Smooth muscle cell (in vitro differentiated cells): Measurements from ENCODE around the gene SERPINB13. TPM values are rescaled to one million over a fixed set of nuclear protein-coding genes. Genes with fewer than 3 reads are reported as not detected.

ENCODE experiments used
- DNase-seq: peaks from one replicate; lab custom pipeline; 2025; ENCODE audit not compliant: unreplicated experiment; lab: John Stamatoyannopoulos, UW
- H2AFZ ChIP-seq: fragments of 200-600 bp; sonication (generic); 2 replicates; pipeline ENCODE4 v1.6.0; 2016; ENCODE audit warnings: antibody characterized with exemption, low read depth, mild to moderate bottlenecking
- H3F3A ChIP-seq: fragments of 200-600 bp; sonication (generic); 2 replicates; pipeline ENCODE4 v1.6.0; 2017; ENCODE audit warnings: antibody characterized with exemption, low read depth
- H3K27ac ChIP-seq: fragments of 200-600 bp; sonication (generic); 2 replicates; pipeline ENCODE4 v1.5.1; 2016; ENCODE audit warnings: low read depth, mild to moderate bottlenecking
- H3K27me3 ChIP-seq: fragments of 200-600 bp; sonication (generic); 2 replicates; pipeline ENCODE4 v1.6.1; 2016; ENCODE audit warnings: low read depth, mild to moderate bottlenecking
- H3K36me3 ChIP-seq: fragments of 200-600 bp; sonication (generic); 2 replicates; pipeline ENCODE4 v1.5.1; 2016; ENCODE audit warnings: low read depth
- H3K4me1 ChIP-seq: fragments of 200-600 bp; sonication (generic); 2 replicates; pipeline ENCODE4 v1.5.1; 2016; ENCODE audit warnings: low read depth
- H3K4me2 ChIP-seq: fragments of 200-600 bp; sonication (generic); 2 replicates; pipeline ENCODE4 v1.6.0; 2016; ENCODE audit warnings: mild to moderate bottlenecking
- H3K4me3 ChIP-seq: fragments of 200-600 bp; sonication (generic); 2 replicates; pipeline ENCODE4 v1.5.1; 2016; ENCODE audit warnings: mild to moderate bottlenecking
- H3K79me2 ChIP-seq: fragments of 200-600 bp; sonication (generic); 2 replicates; pipeline ENCODE4 v1.6.0; 2016; ENCODE audit warnings: low read depth, mild to moderate bottlenecking
- H3K9ac ChIP-seq: fragments of 200-600 bp; sonication (generic); 2 replicates; pipeline ENCODE4 v1.6.0; 2016; ENCODE audit warnings: low read depth
- H3K9me3 ChIP-seq: fragments of 200-600 bp; sonication (generic); replicated peaks from 2 replicates; pipeline ENCODE4 v1.5.1; 2016; ENCODE audit warnings: low read depth
- H4K20me1 ChIP-seq: fragments of 200-600 bp; sonication (generic); 2 replicates; pipeline ENCODE4 v1.6.0; 2016; ENCODE audit warnings: low read depth
- WGBS: methylation state at CpG from one replicate; pipeline ENCODE4 v1.1.7; 2016; ENCODE audit warnings: low lambda C conversion rate; 5-methylcytosine and 5-hydroxymethylcytosine counted together
- polyA plus RNA-seq: library from polyadenylated mRNA; unstranded; fragments of >200 nt; fragmentation: Nextera tagmentation; extraction: Ambion mirVana; gene quantifications from 2 replicates; pipeline ENCODE4 v1.2.1, GENCODE V29; 2016
- total RNA-seq: library from RNA; depleted of rRNA; stranded (reverse); fragments of >200 nt; gene quantifications from 2 replicates; pipeline ENCODE4 v1.2.3, GENCODE V29; 2014
- TF ChIP-seq, protein P1 (sequence below): fragments of 200-600 bp; sonication (generic); IDR thresholded peaks from 2 replicates; pipeline ENCODE4 v1.5.1; 2017; ENCODE audit warnings: borderline replicate concordance, mild to moderate bottlenecking, antibody characterized with exemption; ENCODE audit not compliant: insufficient read depth, poor library complexity, severe bottlenecking

The SERPINB13 gene
- total and polyA plus RNA-seq, 2 experiments from 2014 or later, result 12.5 to 103 TPM

GRCh38 chr18:63544017-63544416 lies 43.1 kb upstream of the SERPINB13 start:
- no peak overlapping the region for H3K9ac ChIP-seq
- no peaks in the 10 kb centered on the region for H3K9me3 ChIP-seq
- H3K4me1 ChIP-seq, result no peaks in the 10 kb centered on the region
- no peaks in the 10 kb centered on the region for H3K27me3 ChIP-seq
- TF ChIP-seq, protein P1, sequence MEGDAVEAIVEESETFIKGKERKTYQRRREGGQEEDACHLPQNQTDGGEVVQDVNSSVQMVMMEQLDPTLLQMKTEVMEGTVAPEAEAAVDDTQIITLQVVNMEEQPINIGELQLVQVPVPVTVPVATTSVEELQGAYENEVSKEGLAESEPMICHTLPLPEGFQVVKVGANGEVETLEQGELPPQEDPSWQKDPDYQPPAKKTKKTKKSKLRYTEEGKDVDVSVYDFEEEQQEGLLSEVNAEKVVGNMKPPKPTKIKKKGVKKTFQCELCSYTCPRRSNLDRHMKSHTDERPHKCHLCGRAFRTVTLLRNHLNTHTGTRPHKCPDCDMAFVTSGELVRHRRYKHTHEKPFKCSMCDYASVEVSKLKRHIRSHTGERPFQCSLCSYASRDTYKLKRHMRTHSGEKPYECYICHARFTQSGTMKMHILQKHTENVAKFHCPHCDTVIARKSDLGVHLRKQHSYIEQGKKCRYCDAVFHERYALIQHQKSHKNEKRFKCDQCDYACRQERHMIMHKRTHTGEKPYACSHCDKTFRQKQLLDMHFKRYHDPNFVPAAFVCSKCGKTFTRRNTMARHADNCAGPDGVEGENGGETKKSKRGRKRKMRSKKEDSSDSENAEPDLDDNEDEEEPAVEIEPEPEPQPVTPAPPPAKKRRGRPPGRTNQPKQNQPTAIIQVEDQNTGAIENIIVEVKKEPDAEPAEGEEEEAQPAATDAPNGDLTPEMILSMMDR, result no peak
- no peak overlapping the region for H3K27ac ChIP-seq
- H2AFZ ChIP-seq, result peak overlapping the region; percentile 65
- no peaks in the 10 kb centered on the region for H3K79me2 ChIP-seq
- 90% methylated on average over 2 of the region's 2 CpGs for WGBS
- H4K20me1 ChIP-seq, result no peaks in the 10 kb centered on the region
- no peak overlapping the region for H3K4me2 ChIP-seq
- no peaks in the 10 kb centered on the region for H3K36me3 ChIP-seq
- no peak overlapping the region for H3K4me3 ChIP-seq
- H3F3A ChIP-seq, result no peaks in the 10 kb centered on the region
- DNase-seq, result no peak

GRCh38 chr18:63545000-63545399 lies 42.1 kb upstream of the SERPINB13 start:
- peak overlapping the region; percentile 65 for H2AFZ ChIP-seq
- no peaks in the 10 kb centered on the region for H3K27me3 ChIP-seq
- TF ChIP-seq, protein P1, result no peak
- H3K4me1 ChIP-seq, result no peaks in the 10 kb centered on the region
- H3K27ac ChIP-seq, result no peak overlapping the region
- H3K4me3 ChIP-seq, result no peak overlapping the region
- H3K79me2 ChIP-seq, result no peaks in the 10 kb centered on the region
- no peak overlapping the region for H3K9ac ChIP-seq
- no peaks in the 10 kb centered on the region for H3F3A ChIP-seq
- H3K4me2 ChIP-seq, result no peak overlapping the region
- no peaks in the 10 kb centered on the region for H3K36me3 ChIP-seq
- DNase-seq, result no peak
- no peaks in the 10 kb centered on the region for H3K9me3 ChIP-seq
- 89% methylated on average over 3 of the region's 3 CpGs for whole genome bisulfite sequencing
- no peaks in the 10 kb centered on the region for H4K20me1 ChIP-seq

DNA sequence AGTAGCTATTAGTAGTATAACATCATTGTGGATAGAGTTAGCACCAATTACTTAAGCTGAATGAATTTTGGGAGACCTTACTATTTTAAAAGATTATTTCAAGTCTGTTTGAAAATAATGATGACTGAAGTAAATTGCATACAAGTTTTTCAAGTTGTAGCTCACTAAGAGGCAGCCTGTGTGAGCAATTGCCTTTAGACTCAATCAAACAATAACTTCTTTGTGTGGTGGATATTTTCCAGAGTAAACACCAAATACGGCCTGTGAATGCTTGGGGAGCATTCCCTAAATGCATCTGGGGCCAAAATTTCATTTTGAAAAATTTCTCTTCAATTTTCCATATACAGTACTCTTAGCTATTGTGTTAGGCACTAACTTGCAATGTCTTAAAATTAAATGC lies 37.1 kb upstream of the SERPINB13 start:
- no peaks in the 10 kb centered on the region for H3K27me3 ChIP-seq
- H3K27ac ChIP-seq, result peak overlapping the region; percentile 25
- 64% methylated on average over 1 of the region's 1 CpG for WGBS
- H3K36me3 ChIP-seq, result no peaks in the 10 kb centered on the region
- no peak for DNase-seq
- TF ChIP-seq, protein P1, result no peak
- H3K9ac ChIP-seq, result no peak overlapping the region
- H3K4me3 ChIP-seq, result no peak overlapping the region
- peaks cover 9% of the 10 kb centered on the region for H3F3A ChIP-seq
- no peaks in the 10 kb centered on the region for H3K9me3 ChIP-seq
- H2AFZ ChIP-seq, result no peak overlapping the region
- no peak overlapping the region for H3K4me2 ChIP-seq
- H3K79me2 ChIP-seq, result no peaks in the 10 kb centered on the region
- peaks cover 3% of the 10 kb centered on the region for H3K4me1 ChIP-seq
- H4K20me1 ChIP-seq, result no peaks in the 10 kb centered on the region

GRCh38 chr18:63551769-63552168 lies 35.4 kb upstream of the SERPINB13 start:
- DNase-seq, result no peak
- Histone ChIP-seq H3K79me2 (no peaks in the 10 kb centered on the region), H3K27ac (no peak overlapping the region), H3K9me3 (no peaks in the 10 kb centered on the region), H3K4me2 (no peak overlapping the region), H2AFZ (no peak overlapping the region), H3K9ac (no peak overlapping the region), H3K4me1 (peaks cover 3% of the 10 kb centered on the region), H3K36me3 (no peaks in the 10 kb centered on the region), H4K20me1 (no peaks in the 10 kb centered on the region), H3K27me3 (no peaks in the 10 kb centered on the region), H3F3A (peaks cover 9% of the 10 kb centered on the region), H3K4me3 (no peak overlapping the region)
- TF ChIP-seq, protein P1, result no peak
- WGBS, result 86% methylated on average over 3 of the region's 3 CpGs
